Amniotic epithelial cell (primary cell): Measurements from ENCODE around the gene MAG.
A peak's percentile ranks its signal among the peaks of the same experiment; 100 is the strongest.

Experiments used
- DNase-seq: peaks from one replicate; pipeline ENCODE4 v3.0.0-alpha.2; 2010; ENCODE audit warnings: low read depth

MAG gene

GRCh38 chr19:35318679-35319448 is 26.9 kb downstream of the MAG start:
- DNase-seq, result peak; percentile 34

DNA sequence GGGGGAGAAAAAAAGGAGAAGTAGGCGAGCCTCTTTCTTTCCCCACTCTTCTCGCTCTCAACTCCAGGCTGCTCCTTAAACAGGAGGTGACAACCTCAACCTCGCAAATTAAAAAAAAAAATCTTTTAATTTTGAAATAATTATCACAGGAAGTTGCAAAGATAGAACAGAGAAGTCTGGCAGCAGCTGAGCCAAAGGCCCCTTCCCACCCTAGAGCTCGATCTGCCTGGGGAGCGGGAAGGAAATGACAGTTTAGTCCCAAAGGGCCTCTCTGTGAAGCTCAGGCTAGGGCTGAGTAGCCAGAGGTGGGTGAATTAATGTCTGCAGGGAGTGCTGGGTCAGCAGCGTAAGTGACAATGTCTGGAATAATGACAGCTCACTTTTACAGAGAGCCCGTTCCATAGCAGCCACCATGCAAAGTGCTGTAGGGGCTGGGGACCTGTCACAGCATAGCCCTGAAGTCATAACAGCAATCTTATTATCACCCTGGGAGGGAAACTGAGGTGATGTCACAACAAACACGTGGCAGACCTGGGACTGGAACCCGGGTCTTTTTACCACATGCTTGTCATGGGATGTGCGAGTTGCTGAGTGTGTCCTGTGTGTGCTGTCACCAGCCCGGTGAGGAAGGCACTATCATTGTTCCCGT is 28.2 kb downstream of the MAG start:
- no peak for DNase-seq

- DNase-seq, result no peak
Measured at GRCh38 chr19:35321291-35321690, 29.3 kb downstream of the MAG start.

DNA sequence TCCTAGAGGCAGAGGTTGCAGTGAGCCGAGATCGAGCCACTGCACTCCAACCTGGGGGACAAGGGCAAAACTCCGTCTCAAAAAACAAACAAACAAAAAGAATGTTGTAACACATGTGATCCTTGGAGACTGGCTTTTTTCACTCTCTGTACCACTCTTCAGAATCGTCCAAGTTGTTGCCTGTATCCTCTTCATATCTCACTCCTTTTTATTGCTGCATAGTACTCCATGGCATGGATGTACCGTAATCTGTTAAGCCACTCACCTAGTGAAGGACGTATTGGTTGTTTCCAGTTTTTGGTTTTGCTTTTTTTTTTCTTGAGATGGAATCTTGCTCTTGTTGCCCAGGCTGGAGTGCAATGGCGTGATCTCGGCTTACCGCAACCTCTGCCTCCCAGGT is 30.1 kb downstream of the MAG start:
- DNase-seq, result no peak

- no peak for DNase-seq
Measured at GRCh38 chr19:35327642-35328041, 35.7 kb downstream of the MAG start.

GRCh38 chr19:35328851-35329285 is 36.9 kb downstream of the MAG start, which contains the start of gene CD22:
TSS of gene CD22 (plus strand) at chr19:35329187. CDS start at chr19:35332041, 2,854 bp downstream.
- DNase-seq, result no peak

- no peak for DNase-seq
Measured at GRCh38 chr19:35329323-35329722, 37.4 kb downstream of the MAG start.

- DNase-seq, result no peak
Measured at GRCh38 chr19:35330475-35330874, 38.5 kb downstream of the MAG start.

- no peak for DNase-seq
Measured at GRCh38 chr19:35331551-35332214, 39.7 kb downstream of the MAG start.

DNA sequence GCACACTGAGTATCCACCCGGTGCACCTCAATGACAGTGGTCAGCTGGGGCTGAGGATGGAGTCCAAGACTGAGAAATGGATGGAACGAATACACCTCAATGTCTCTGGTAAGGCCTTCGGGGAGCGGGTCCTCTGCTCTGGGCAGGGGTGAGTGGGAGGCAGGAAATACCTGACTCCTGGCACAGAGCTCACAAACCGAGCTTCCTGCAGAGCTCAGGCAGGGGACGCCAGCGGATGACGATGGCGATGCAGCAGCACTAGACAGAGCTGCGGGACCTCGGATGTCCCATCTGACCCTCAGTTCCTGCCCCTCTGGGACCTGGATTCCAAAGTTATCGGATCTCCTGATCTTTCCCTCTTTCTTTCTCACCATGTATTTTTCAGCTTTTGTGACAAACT is 40.9 kb downstream of the MAG start:
- no peak for DNase-seq

GRCh38 chr19:35334144-35334753 is 42.3 kb downstream of the MAG start:
- DNase-seq, result no peak

- no peak for DNase-seq
Measured at GRCh38 chr19:35336166-35336955, 44.4 kb downstream of the MAG start.

- DNase-seq, result no peak
Measured at GRCh38 chr19:35337097-35337983, 45.4 kb downstream of the MAG start.

DNA sequence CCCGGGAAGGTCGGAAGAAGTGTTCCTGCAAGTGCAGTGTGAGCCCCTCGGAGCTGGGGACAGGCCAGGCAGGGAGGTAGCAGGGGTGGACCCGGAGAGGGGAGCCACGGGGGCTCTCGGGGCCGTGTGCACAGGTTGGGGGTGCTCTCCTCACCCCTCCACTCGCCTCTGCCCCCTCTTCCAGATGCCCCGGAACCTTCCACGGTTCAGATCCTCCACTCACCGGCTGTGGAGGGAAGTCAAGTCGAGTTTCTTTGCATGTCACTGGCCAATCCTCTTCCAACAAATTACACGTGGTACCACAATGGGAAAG is 46.0 kb downstream of the MAG start:
- DNase-seq, result no peak

- DNase-seq, result no peak
Measured at GRCh38 chr19:35340431-35340830, 48.5 kb downstream of the MAG start.

DNA sequence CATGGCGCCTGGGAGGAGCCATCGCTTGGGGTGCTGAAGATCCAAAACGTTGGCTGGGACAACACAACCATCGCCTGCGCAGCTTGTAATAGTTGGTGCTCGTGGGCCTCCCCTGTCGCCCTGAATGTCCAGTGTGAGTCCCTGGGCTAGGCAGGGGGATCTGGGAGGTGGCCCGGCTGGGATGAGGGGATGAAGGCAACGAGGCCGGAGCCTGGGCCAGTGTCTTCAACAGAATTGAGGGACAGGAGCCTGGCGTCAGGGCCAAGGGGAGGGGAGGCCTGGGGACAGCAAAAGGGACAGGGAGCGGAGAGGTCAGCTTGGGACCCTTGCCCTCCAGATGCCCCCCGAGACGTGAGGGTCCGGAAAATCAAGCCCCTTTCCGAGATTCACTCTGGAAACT is 49.0 kb downstream of the MAG start:
- DNase-seq, result no peak

- no peak for DNase-seq
Measured at GRCh38 chr19:35341565-35342225, 49.7 kb downstream of the MAG start.

DNA sequence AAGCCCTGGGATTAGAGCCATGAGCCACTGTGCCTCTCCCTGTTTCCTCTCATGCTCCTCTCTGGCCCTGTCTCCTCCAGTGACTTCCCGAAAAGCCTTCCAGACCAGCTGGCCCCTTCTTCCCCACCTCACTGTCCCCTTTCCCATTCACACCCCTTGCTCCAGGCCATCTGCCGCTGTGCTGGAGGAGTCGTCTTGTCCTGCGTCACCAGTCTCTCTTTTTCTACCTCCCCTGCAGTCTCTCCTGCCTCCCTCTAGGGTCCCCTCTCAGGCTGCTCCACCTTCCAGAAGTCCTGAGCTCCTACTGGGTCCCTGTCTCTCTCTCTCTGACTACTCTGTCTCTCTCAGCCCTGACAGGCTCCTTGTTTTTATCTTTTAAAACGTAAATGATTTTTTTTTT is 50.5 kb downstream of the MAG start:
- DNase-seq, result no peak

DNA sequence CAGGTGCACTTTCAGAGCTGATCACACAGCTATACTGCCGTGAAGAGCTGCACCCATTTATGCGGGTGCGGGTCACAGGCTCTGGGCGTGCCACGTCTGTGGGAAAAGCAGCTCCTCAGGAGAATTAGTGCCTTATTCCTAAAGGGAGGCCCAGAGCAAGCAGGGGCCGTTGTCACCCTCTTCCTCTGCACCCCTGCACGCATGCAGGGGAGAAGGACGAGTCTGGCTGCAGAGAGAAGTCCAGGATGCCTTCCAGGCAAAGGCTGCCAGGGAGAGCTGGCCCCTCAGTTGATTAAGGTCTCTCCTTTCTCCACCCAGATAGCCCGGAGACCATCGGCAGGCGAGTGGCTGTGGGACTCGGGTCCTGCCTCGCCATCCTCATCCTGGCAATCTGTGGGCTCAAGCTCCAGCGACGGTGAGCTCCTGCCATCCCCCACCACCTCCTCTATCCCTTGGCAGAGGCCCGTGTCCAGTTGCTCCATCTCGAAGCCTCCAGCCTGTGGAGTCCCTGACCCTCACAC is 52.6 kb downstream of the MAG start:
- DNase-seq, result no peak

DNA sequence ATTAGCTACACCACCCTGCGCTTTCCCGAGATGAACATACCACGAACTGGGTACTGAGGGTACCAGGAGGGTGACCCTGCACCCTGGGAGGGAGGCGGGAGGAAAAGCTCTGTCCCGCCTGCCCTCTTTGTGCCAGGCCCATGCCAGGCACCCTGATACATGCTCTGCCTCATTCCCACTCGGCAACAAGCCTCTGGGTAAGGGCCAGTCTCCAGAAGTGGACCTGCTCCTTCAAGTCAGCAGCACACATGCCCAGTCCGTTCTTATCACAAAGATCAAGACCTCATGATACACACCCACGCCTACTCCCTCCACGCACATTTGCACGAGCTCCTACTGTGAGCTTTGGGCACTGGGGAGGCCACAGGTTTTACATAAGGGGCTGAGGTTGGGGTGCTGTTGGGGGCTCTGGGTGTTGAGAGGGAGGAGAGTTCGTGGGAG is 53.7 kb downstream of the MAG start:
- DNase-seq, result no peak
